NT2/D1 (cell line): ENCODE measurements around the gene C1orf53.
"Not testable (repeated sequence)": the region's sequence is repeated elsewhere in the genome, so short reads cannot be mapped to it uniquely, and the experiment has no call there.

Source experiments
- SUZ12 ChIP-seq: IDR thresholded peaks from 2 replicates; pipeline ENCODE4 v1.6.1; 2011; ENCODE audit not compliant: insufficient read length, insufficient read depth; ENCODE audit errors: extremely low read depth
- YY1 ChIP-seq: IDR thresholded peaks from 2 replicates; pipeline ENCODE4 v1.6.1; 2011; ENCODE audit not compliant: insufficient read length, insufficient read depth
- ZNF274 ChIP-seq: IDR thresholded peaks from 2 replicates; pipeline ENCODE4 v1.6.1; 2011; ENCODE audit warnings: mild to moderate bottlenecking, low read depth, low read length

DNA sequence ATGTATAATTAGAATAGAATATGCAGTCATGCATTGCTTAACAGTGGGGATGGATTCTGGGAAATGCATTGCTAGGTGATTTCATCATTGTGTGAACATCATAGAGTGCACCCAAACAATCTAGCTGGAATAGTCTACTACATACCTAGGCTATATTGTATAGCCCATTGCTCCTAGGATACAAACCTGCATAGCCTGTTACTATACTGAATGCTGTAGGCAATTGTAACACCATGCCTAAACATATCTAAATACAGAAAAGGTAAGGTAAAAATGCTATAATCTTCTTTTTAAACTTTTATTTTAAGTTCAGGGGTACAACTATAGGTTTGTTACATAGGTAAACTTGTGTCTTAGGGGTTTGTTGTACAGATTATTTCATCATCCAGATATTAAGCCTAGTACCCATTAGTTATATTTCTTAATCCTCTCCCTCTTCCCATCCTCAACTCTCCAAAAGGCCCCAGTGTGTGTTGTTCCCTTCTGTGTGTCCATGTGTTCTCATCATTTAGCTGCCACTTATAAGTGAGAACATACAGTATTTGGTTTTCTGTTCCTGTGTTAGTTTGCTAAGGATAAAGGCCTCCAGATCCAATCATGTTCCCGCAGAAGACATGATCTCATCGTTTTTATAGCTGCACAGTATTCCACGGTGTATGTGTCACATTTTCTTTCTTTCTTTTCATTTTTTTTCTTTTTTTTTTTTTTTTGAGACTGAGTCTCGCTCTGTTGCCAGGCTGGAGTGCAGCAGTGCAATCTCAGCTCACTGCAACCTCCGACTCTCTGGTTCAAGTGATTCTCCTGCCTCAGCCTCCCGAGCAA, 36.9 kb downstream of the C1orf53 start:
- not testable (repeated sequence) for TF ChIP-seq ZNF274, YY1, SUZ12
